Measurements from ENCODE around the gene ETV1. TPM values are rescaled to one million over a fixed set of nuclear protein-coding genes. Genes with fewer than 3 reads are reported as not detected.

ETV1 gene
- total and polyA plus RNA-seq, 2 of the 4 experiments (the other 2 are of a cell fraction): 8.6 to 21.1 TPM

DNA sequence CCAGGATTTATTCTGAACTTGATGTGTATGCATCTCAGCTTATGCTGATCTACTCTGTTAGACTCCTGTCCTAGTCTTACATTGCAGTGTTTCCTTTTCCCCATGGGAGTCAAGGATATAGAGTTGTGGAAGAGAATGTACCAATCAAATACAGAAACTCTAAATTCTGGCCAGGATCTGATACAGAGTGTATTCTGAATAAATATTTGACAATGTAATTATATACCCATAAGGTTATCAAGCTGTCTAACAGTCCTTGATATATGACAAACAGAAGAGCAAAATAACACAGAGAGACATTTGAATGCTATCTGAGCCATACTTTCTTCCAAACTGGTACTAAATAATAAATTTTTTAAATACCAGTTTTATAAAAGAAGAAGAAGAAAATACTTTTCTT is 116.8 kb downstream of the ETV1 start:
- no TSS peak for BruUV-seq (replicated peaks)
- Histone ChIP-seq H3K9me1 (ENCODE audit: insufficient read depth, low read length) (no peaks in the 10 kb centered on the region), H3K36me3 (ENCODE audit: control insufficient read depth, insufficient read depth, low read length) (no peaks in the 10 kb centered on the region), H3K27me3 (ENCODE audit: control insufficient read depth, insufficient read depth, low read length) (no peaks in the 10 kb centered on the region), H3K27ac (ENCODE audit: insufficient read depth, low read length) (no peak overlapping the region), H2BK20ac (ENCODE audit: low read depth, low read length) (no peak overlapping the region), H4K5ac (ENCODE audit: low read depth, low read length) (no peak overlapping the region), H2BK5ac (ENCODE audit: low read depth, low read length, poor library complexity, severe bottlenecking) (no peak overlapping the region), H2AK9ac (replicated peaks; ENCODE audit: low read depth, low read length, poor library complexity) (no peak overlapping the region), H4K20me1 (ENCODE audit: insufficient read depth, low read length) (no peaks in the 10 kb centered on the region), H3K4me1 (ENCODE audit: control insufficient read depth, insufficient read depth, low read length) (no peaks in the 10 kb centered on the region), H3K56ac (ENCODE audit: extremely low read depth, insufficient read depth, low read length) (no peak overlapping the region), H2AK5ac (ENCODE audit: low read depth, low read length) (no peak overlapping the region), H3K4ac (ENCODE audit: low read depth, low read length) (no peak overlapping the region), H2BK15ac (ENCODE audit: low read depth, low read length) (no peak overlapping the region), H3K9me3 (ENCODE audit: control insufficient read depth, insufficient read depth, low read length) (no peaks in the 10 kb centered on the region), H3K9ac (ENCODE audit: low read depth, low read length) (no peak overlapping the region), H2BK120ac (ENCODE audit: low read depth, low read length) (no peak overlapping the region), H3K18ac (ENCODE audit: low read depth, low read length) (no peak overlapping the region), H3K4me3 (ENCODE audit: insufficient read depth, low read depth, low read length) (no peak overlapping the region), H3K4me2 (ENCODE audit: low read depth, low read length) (no peak overlapping the region), H2AFZ (replicated peaks; ENCODE audit: low read length, poor library complexity) (no peak overlapping the region), H3K23ac (ENCODE audit: low read depth, low read length) (no peak overlapping the region), H4K8ac (ENCODE audit: low read depth in 2 of 2, low read length in 2 of 2) (no peak overlapping the region), H4K91ac (ENCODE audit: insufficient read depth, low read depth, low read length) (no peak overlapping the region), H3K14ac (replicated peaks; ENCODE audit: low read depth, low read length) (no peak overlapping the region), H3K79me1 (ENCODE audit: low read depth in 1 of 2, low read length in 2 of 2) (no peaks in the 10 kb centered on the region)
- ATAC-seq (ENCODE audit: low read depth) (no peak), DNase-seq (no peak)
- in situ Hi-C loops (cut with MboI; ENCODE audit: low sequenced_read_pairs) (no loop called here), intact Hi-C loops (cut with micrococcal nuclease) (no loop called here), dilution Hi-C loops (cut with HindIII; ENCODE audit: low sequenced_read_pairs, unreplicated experiment) (no loop called here)
- CTCF ChIA-PET: no interaction called here
- POLR2A ChIA-PET (ENCODE audit: unreplicated experiment): no interaction called here
- TF ChIP-seq NFE2L2 (IDR thresholded peaks at IDR 0.05; ENCODE audit: low read depth, low read length) (no peak), CEBPB (IDR thresholded peaks at IDR 0.05; ENCODE audit: low read depth, low read length) (no peak), ELK1 (IDR thresholded peaks at IDR 0.05; ENCODE audit: borderline replicate concordance, low read depth, low read length) (no peak), SMC3 (IDR thresholded peaks at IDR 0.05; ENCODE audit: low read depth, low read length) (no peak), MAZ (IDR thresholded peaks at IDR 0.05; ENCODE audit: borderline replicate concordance, low read depth, low read length) (no peak), CHD1 (IDR thresholded peaks at IDR 0.05; ENCODE audit: low read depth, low read length) (no peak), POLR2A (IDR thresholded peaks at IDR 0.05; ENCODE audit: low read depth, low read length) (no peak), MXI1 (IDR thresholded peaks at IDR 0.05; ENCODE audit: borderline replicate concordance, low read depth, low read length) (no peak), RAD21 (IDR thresholded peaks at IDR 0.05; ENCODE audit: low read length) (no peak), RFX5 (IDR thresholded peaks at IDR 0.05; ENCODE audit: low read depth, low read length) (no peak), RCOR1 (IDR thresholded peaks at IDR 0.05; ENCODE audit: insufficient replicate concordance, low read length) (no peak), MAFK (IDR thresholded peaks at IDR 0.05; ENCODE audit: low read depth, low read length) (no peak), BHLHE40 (IDR thresholded peaks at IDR 0.05; ENCODE audit: low read depth, low read length) (no peak), FOS (IDR thresholded peaks at IDR 0.05; ENCODE audit: low read depth, low read length) (no peak)
- TF ChIP-seq, protein P1, sequence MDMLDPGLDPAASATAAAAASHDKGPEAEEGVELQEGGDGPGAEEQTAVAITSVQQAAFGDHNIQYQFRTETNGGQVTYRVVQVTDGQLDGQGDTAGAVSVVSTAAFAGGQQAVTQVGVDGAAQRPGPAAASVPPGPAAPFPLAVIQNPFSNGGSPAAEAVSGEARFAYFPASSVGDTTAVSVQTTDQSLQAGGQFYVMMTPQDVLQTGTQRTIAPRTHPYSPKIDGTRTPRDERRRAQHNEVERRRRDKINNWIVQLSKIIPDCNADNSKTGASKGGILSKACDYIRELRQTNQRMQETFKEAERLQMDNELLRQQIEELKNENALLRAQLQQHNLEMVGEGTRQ (IDR thresholded peaks at IDR 0.05; ENCODE audit: low read depth, low read length): no peak
- TF ChIP-seq, protein P2, sequence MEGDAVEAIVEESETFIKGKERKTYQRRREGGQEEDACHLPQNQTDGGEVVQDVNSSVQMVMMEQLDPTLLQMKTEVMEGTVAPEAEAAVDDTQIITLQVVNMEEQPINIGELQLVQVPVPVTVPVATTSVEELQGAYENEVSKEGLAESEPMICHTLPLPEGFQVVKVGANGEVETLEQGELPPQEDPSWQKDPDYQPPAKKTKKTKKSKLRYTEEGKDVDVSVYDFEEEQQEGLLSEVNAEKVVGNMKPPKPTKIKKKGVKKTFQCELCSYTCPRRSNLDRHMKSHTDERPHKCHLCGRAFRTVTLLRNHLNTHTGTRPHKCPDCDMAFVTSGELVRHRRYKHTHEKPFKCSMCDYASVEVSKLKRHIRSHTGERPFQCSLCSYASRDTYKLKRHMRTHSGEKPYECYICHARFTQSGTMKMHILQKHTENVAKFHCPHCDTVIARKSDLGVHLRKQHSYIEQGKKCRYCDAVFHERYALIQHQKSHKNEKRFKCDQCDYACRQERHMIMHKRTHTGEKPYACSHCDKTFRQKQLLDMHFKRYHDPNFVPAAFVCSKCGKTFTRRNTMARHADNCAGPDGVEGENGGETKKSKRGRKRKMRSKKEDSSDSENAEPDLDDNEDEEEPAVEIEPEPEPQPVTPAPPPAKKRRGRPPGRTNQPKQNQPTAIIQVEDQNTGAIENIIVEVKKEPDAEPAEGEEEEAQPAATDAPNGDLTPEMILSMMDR (conservative IDR thresholded peaks at IDR 0.05; ENCODE audit: low read depth, low read length): no peak
